ENCODE data around the gene MAPK12.

Gene MAPK12

GRCh38 chr22:50298937-50299784 is 37.7 kb upstream of the MAPK12 start:
- no peak for DNase-seq

GRCh38 chr22:50298266-50298637 is 36.8 kb upstream of the MAPK12 start:
- no peak for DNase-seq

GRCh38 chr22:50297510-50298265 is 36.2 kb upstream of the MAPK12 start:
- no peak for DNase-seq

GRCh38 chr22:50296658-50297490 is 35.4 kb upstream of the MAPK12 start:
- DNase-seq, result no peak

- no peak for DNase-seq
Observed at GRCh38 chr22:50294319-50294656, 32.8 kb upstream of the MAPK12 start.

GRCh38 chr22:50293441-50294318 is 32.2 kb upstream of the MAPK12 start:
- no peak for DNase-seq

- DNase-seq, result no peak
Observed at GRCh38 chr22:50292643-50293440, 31.4 kb upstream of the MAPK12 start.

- no peak for DNase-seq
Observed at GRCh38 chr22:50289942-50290630, 28.6 kb upstream of the MAPK12 start.

- DNase-seq, result no peak
Observed at GRCh38 chr22:50289151-50289941, 27.9 kb upstream of the MAPK12 start.

- no peak for DNase-seq
Observed at GRCh38 chr22:50287731-50288130, 26.2 kb upstream of the MAPK12 start.

- DNase-seq, result no peak
Observed at GRCh38 chr22:50286701-50287318, 25.3 kb upstream of the MAPK12 start.

- no peak for DNase-seq
Observed at GRCh38 chr22:50286275-50286674, 24.8 kb upstream of the MAPK12 start.

GRCh38 chr22:50285568-50286229 is 24.2 kb upstream of the MAPK12 start:
- DNase-seq, result no peak

GRCh38 chr22:50284479-50284878 is 23.0 kb upstream of the MAPK12 start:
- DNase-seq, result no peak

GRCh38 chr22:50283821-50284220 is 22.3 kb upstream of the MAPK12 start:
- DNase-seq, result no peak

- no peak for DNase-seq
Observed at GRCh38 chr22:50282361-50283155, 21.1 kb upstream of the MAPK12 start.

GRCh38 chr22:50281957-50282356 is 20.5 kb upstream of the MAPK12 start:
- no peak for DNase-seq

- DNase-seq, result no peak
Observed at GRCh38 chr22:50281384-50281760, 19.9 kb upstream of the MAPK12 start.
